MM.1S (cell line): ENCODE measurements around the gene RBM15B.
"Not testable (repeated sequence)": the region's sequence is repeated elsewhere in the genome, so short reads cannot be mapped to it uniquely, and the experiment has no call there.

ENCODE experiments used
- DNase-seq: peaks from one replicate; pipeline ENCODE4 v3.0.0-alpha.2; 2015
- H2AFZ ChIP-seq: fragments of 300-600 bp; sonication (generic); 2 replicates; pipeline ENCODE4 v1.6.0; 2016; ENCODE audit warnings: antibody characterized with exemption, low read length
- H3F3A ChIP-seq: fragments of 300-600 bp; sonication (generic); 2 replicates; pipeline ENCODE4 v1.6.1; 2016; ENCODE audit warnings: mild to moderate bottlenecking, antibody characterized with exemption, low read length, moderate library complexity, mixed read lengths; ENCODE audit not compliant: insufficient read depth
- H3K27ac ChIP-seq: fragments of 300-600 bp; sonication (generic); 2 replicates; pipeline ENCODE4 v1.5.1; 2016; ENCODE audit warnings: mild to moderate bottlenecking, low read length
- H3K27me3 ChIP-seq: fragments of 300-600 bp; sonication (generic); replicated peaks from 2 replicates; pipeline ENCODE4 v1.6.0; 2016; ENCODE audit warnings: low read length; ENCODE audit not compliant: insufficient read depth
- H3K36me3 ChIP-seq: fragments of 300-600 bp; sonication (generic); replicated peaks from 2 replicates; pipeline ENCODE4 v1.6.1; 2016; ENCODE audit warnings: mild to moderate bottlenecking, low read length, mixed read lengths; ENCODE audit not compliant: insufficient read depth
- H3K4me1 ChIP-seq: fragments of 300-600 bp; sonication (generic); 2 replicates; pipeline ENCODE4 v1.6.1; 2016; ENCODE audit warnings: low read length, mixed read lengths
- H3K4me2 ChIP-seq: fragments of 300-600 bp; sonication (generic); 2 replicates; pipeline ENCODE4 v1.6.0; 2016; ENCODE audit warnings: low read depth, low read length
- H3K4me3 ChIP-seq: fragments of 300-600 bp; sonication (generic); 2 replicates; pipeline ENCODE4 v1.5.1; 2016; ENCODE audit warnings: low read length, mixed read lengths
- H3K79me2 ChIP-seq: fragments of 300-600 bp; sonication (generic); 2 replicates; pipeline ENCODE4 v1.6.1; 2016; ENCODE audit warnings: mixed run types, low read length, mixed read lengths
- H3K9ac ChIP-seq: fragments of 300-600 bp; sonication (generic); 2 replicates; pipeline ENCODE4 v1.6.1; 2016; ENCODE audit warnings: low read length, mixed read lengths
- H3K9me2 ChIP-seq: fragments of 300-600 bp; sonication (generic); replicated peaks from 2 replicates; pipeline ENCODE4 v1.6.1; 2016; ENCODE audit warnings: mild to moderate bottlenecking, low read length, mixed read lengths; ENCODE audit not compliant: insufficient read depth
- H3K9me3 ChIP-seq: fragments of 300-600 bp; sonication (generic); replicated peaks from 2 replicates; pipeline ENCODE4 v1.6.1; 2016; ENCODE audit warnings: mild to moderate bottlenecking, low read length, mixed read lengths; ENCODE audit not compliant: insufficient read depth
- H4K20me1 ChIP-seq: fragments of 300-600 bp; sonication (generic); 2 replicates; pipeline ENCODE4 v1.6.1; 2016; ENCODE audit warnings: mild to moderate bottlenecking, low read length, moderate library complexity, mixed read lengths; ENCODE audit not compliant: insufficient read depth
- CTCF ChIP-seq: fragments of 300-600 bp; sonication (generic); IDR thresholded peaks from 2 replicates; pipeline ENCODE4 v1.5.1; 2016; ENCODE audit warnings: antibody characterized with exemption, low read length, mixed read lengths
- EZH2 ChIP-seq: fragments of 300-600 bp; sonication (generic); optimal IDR thresholded peaks from 2 replicates; pipeline ENCODE3; 2017; ENCODE audit warnings: low read depth, mild to moderate bottlenecking, antibody characterized with exemption, low read length, mixed read lengths
- EZH2phosphoT487 ChIP-seq: fragments of 300-600 bp; sonication (generic); IDR thresholded peaks from 2 replicates; pipeline ENCODE4 v1.6.1; 2018; ENCODE audit warnings: antibody characterized with exemption, low read length

The RBM15B gene

DNA sequence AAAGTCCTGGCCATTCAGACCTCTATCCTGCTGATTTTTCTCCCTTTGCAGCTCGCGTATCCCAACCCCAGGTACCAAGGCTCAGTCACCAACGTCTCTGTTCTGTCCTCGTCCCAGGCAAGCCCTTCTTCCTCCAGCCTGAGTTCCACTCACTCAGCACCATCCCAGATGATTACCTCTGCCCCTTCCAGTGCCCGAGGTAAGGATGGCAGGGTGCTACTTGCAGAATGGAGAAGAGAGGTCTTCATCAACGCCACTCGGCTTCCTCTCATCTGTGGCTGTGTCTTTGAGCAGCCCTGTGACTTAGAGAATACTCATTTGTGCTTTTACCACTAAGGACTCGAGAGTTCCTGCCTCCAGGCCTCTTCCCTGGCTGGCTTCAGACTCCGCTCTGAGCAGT is 28.6 kb upstream of the RBM15B start:
- H3K27ac ChIP-seq: no peak overlapping the region
- H3K79me2 ChIP-seq: no peaks in the 10 kb centered on the region
- no peak for DNase-seq
- H3K9me2 ChIP-seq: no peaks in the 10 kb centered on the region
- H3F3A ChIP-seq: no peaks in the 10 kb centered on the region
- no peak for TF ChIP-seq EZH2phosphoT487
- TF ChIP-seq CTCF: no peak
- TF ChIP-seq EZH2: no peak
- no peak overlapping the region for H3K4me3 ChIP-seq
- no peaks in the 10 kb centered on the region for H3K9me3 ChIP-seq
- no peaks in the 10 kb centered on the region for H3K4me1 ChIP-seq
- no peaks in the 10 kb centered on the region for H3K36me3 ChIP-seq
- no peaks in the 10 kb centered on the region for H3K27me3 ChIP-seq
- H2AFZ ChIP-seq: no peak overlapping the region
- no peak overlapping the region for H3K9ac ChIP-seq
- no peak overlapping the region for H3K4me2 ChIP-seq
- no peaks in the 10 kb centered on the region for H4K20me1 ChIP-seq

- DNase-seq, H3K36me3 ChIP-seq, H3K4me2 ChIP-seq: not testable (repeated sequence)
These were observed 22.8 kb upstream of the RBM15B start for GRCh38 chr3:51368276-51368675.

GRCh38 chr3:51371943-51372557 is 19.0 kb upstream of the RBM15B start:
- no peak for TF ChIP-seq EZH2phosphoT487
- no peak for TF ChIP-seq EZH2
- TF ChIP-seq CTCF: peak; percentile 67
- Histone ChIP-seq H3K27ac (no peak overlapping the region), H3K9ac (no peak overlapping the region), H3K9me2 (no peaks in the 10 kb centered on the region), H3K9me3 (no peaks in the 10 kb centered on the region), H3K79me2 (no peaks in the 10 kb centered on the region), H2AFZ (no peak overlapping the region), H3K27me3 (no peaks in the 10 kb centered on the region), H3K4me3 (no peak overlapping the region), H3K4me1 (no peaks in the 10 kb centered on the region), H4K20me1 (no peaks in the 10 kb centered on the region), H3F3A (no peaks in the 10 kb centered on the region), H3K36me3 (no peaks in the 10 kb centered on the region), H3K4me2 (no peak overlapping the region)
- DNase-seq: peak; percentile 77

More at GRCh38 chr3:51368276-51368675, 22.8 kb upstream of the RBM15B start:
- H3K27ac ChIP-seq, H3K4me1 ChIP-seq, H3K9me3 ChIP-seq, H2AFZ ChIP-seq, H3K79me2 ChIP-seq, H3K4me3 ChIP-seq, H3F3A ChIP-seq, H4K20me1 ChIP-seq, H3K27me3 ChIP-seq, H3K9ac ChIP-seq, H3K9me2 ChIP-seq: not testable (repeated sequence)

DNA sequence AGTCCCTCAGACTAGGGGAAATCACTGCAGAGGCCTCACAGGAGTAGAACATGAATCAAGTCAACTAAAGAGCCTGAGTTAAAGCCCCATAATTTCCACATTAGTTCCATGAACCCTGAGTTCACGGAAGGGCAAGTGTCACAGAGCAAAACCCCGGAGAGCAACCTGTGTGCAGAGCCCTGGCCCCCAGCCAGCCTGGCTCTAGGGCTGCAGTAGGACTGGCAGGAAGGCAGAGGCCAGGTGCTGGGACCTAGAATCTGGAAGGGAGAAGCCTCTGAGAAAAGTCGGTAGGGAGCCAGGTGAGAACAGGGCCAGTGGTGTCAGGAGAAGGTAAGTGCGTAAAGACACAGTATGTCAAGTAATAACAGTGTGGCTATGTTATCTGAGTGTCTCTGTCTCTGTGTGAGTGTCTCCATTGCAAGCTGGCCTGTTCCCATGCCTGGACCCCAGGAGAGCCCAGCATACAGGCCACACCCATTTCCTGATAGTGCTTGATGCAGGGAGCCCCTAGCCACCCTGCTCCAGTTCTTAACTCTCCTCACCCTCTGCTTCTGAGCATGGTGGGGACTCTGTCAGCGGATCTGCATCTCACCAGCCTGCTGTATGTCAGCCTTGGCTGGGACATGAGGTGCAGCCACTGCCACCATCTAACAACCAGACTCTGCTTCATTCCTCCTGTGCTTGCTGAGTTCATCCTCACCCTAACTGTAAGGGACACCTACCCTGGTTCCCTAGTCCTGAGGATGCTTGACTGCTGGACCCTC is 17.2 kb upstream of the RBM15B start:
- Histone ChIP-seq H3K27ac (no peak overlapping the region), H3K36me3 (no peaks in the 10 kb centered on the region), H3F3A (no peaks in the 10 kb centered on the region), H3K4me2 (no peak overlapping the region), H3K9ac (no peak overlapping the region), H3K4me1 (no peaks in the 10 kb centered on the region), H3K9me3 (no peaks in the 10 kb centered on the region), H3K9me2 (no peaks in the 10 kb centered on the region), H3K4me3 (no peak overlapping the region), H3K27me3 (no peaks in the 10 kb centered on the region), H3K79me2 (no peaks in the 10 kb centered on the region), H2AFZ (no peak overlapping the region), H4K20me1 (no peaks in the 10 kb centered on the region)
- TF ChIP-seq EZH2: no peak
- no peak for TF ChIP-seq EZH2phosphoT487
- TF ChIP-seq CTCF: no peak
- DNase-seq: no peak
